GM19023 (cell line): ENCODE data around the gene TMEM200A.

Source experiments
- ATAC-seq: cut with Tn5 transposase; IDR thresholded peaks from one replicate; pipeline ENCODE4 v1.9.1; 2021; ENCODE audit warnings: mild to moderate bottlenecking, moderate library complexity; ENCODE audit not compliant: unreplicated experiment

The TMEM200A gene

GRCh38 chr6:130482645-130483390 is 117.0 kb downstream of the TMEM200A start:
- no peak for ATAC-seq

GRCh38 chr6:130485870-130486269 is 120.1 kb downstream of the TMEM200A start:
- no peak for ATAC-seq

- ATAC-seq, result no peak
These were observed 120.6 kb downstream of the TMEM200A start for GRCh38 chr6:130486417-130486816.

GRCh38 chr6:130489514-130489913 is 123.7 kb downstream of the TMEM200A start:
- ATAC-seq, result no peak
